HFFc6 (cell line): ENCODE data around the gene CEP104. TPM values are rescaled to one million over a fixed set of nuclear protein-coding genes. Genes with fewer than 3 reads are reported as not detected.

Experiments used
- DNase-seq: peaks from one replicate; pipeline ENCODE4 v3.0.0-alpha.2; 2018
- H3K27ac Mint-ChIP-seq: 2 replicates; pipeline ENCODE4 v1.8.0; 2020; ENCODE audit warnings: mild to moderate bottlenecking, mixed read lengths
- H3K27me3 Mint-ChIP-seq: 2 replicates; pipeline ENCODE4 v1.8.0; 2021; ENCODE audit warnings: mild to moderate bottlenecking, moderate library complexity, mixed read lengths; ENCODE audit not compliant: insufficient read depth
- H3K36me3 Mint-ChIP-seq: 2 replicates; pipeline ENCODE4 v1.8.0; 2021; ENCODE audit warnings: low read depth, mixed read lengths
- H3K4me1 Mint-ChIP-seq: 2 replicates; pipeline ENCODE4 v1.8.0; 2020; ENCODE audit warnings: low read depth, mixed read lengths
- H3K4me3 Mint-ChIP-seq: 2 replicates; pipeline ENCODE4 v1.8.0; 2020; ENCODE audit warnings: mild to moderate bottlenecking, moderate library complexity, mixed read lengths
- H3K9me3 Mint-ChIP-seq: 2 replicates; pipeline ENCODE4 v1.8.0; 2020; ENCODE audit warnings: mild to moderate bottlenecking, mixed read lengths
- total RNA-seq, 6 experiments: library from RNA; stranded (reverse); fragmentation: NEBNext Ultra II Directional; extraction: Animal tissue kit (Norgen Biotek cat#: 25700); gene quantifications; 2 replicates in 1 of 6; 3 replicates in 5 of 6; pipeline ENCODE4 v1.2.3, GENCODE V29; 2021
- TF ChIP-seq, protein P1 (sequence below): fragments of 200-600 bp; sonication (generic); IDR thresholded peaks from 2 replicates; pipeline ENCODE4 v1.5.0; 2021; ENCODE audit warnings: antibody characterized with exemption, mild to moderate bottlenecking

The CEP104 gene
- total RNA-seq, 6 experiments from 2014 or later: 43.2 to 63.4 (median 52.9) TPM

DNA sequence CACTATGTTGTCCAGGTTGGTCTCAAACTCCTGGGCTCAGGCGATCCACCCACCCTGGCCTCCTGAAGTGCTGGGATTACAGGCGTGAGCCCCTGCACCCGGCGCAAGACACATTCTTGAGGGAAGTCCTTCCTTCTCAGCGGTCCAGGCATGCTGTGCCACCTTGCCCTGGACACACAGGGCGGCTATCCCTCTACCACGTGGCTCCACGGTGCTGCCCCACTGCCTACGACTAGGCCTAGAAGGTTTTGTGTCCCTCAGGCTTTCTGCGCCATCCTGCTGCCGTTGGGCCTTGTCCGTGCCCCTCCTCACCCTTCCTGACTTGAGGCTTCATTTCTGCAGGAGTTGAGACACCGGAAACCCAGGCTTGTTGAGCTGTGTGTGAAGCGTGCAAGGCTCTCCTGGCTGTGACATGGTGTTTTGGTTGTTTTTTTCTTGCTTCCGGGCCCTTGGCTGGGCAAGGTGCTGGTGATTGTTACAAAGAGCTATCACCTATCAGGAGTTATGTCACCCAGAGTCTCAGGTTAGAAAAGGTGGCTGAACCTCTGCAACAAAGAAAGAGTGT, 29.2 kb upstream of the CEP104 start:
- Mint-ChIP-seq H3K27ac (no peak overlapping the region), H3K4me1 (no peaks in the 10 kb centered on the region), H3K4me3 (no peak overlapping the region), H3K36me3 (peaks cover 22% of the 10 kb centered on the region), H3K9me3 (no peaks in the 10 kb centered on the region), H3K27me3 (no peaks in the 10 kb centered on the region; the same call in 1 of the 2 replicates)
- no peak for DNase-seq
- TF ChIP-seq, protein P1, sequence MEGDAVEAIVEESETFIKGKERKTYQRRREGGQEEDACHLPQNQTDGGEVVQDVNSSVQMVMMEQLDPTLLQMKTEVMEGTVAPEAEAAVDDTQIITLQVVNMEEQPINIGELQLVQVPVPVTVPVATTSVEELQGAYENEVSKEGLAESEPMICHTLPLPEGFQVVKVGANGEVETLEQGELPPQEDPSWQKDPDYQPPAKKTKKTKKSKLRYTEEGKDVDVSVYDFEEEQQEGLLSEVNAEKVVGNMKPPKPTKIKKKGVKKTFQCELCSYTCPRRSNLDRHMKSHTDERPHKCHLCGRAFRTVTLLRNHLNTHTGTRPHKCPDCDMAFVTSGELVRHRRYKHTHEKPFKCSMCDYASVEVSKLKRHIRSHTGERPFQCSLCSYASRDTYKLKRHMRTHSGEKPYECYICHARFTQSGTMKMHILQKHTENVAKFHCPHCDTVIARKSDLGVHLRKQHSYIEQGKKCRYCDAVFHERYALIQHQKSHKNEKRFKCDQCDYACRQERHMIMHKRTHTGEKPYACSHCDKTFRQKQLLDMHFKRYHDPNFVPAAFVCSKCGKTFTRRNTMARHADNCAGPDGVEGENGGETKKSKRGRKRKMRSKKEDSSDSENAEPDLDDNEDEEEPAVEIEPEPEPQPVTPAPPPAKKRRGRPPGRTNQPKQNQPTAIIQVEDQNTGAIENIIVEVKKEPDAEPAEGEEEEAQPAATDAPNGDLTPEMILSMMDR: no peak

DNA sequence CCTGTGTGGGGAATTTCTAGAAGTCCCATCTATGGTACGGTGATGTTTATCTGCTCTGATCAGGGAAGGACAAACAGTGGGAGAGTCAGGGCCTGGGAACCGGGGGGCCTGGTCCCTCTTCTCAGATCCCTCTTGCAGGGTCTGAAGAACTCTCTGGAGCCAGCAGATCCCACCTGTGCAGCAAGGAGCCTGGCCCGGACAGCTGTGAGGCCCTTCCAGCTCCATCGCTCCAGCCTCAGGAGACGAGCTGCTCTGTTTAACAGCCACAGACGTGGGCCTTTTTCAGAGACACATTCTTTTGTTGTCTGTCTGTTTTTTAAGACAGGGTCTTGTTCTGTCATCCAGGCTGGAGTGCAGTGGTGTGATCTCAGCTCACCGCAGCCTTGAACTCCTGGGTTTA, 28.6 kb upstream of the CEP104 start:
- Mint-ChIP-seq H3K36me3 (peaks cover 22% of the 10 kb centered on the region), H3K4me3 (no peak overlapping the region), H3K27ac (no peak overlapping the region), H3K9me3 (no peaks in the 10 kb centered on the region), H3K27me3 (no peaks in the 10 kb centered on the region; the same call in 1 of the 2 replicates), H3K4me1 (no peaks in the 10 kb centered on the region)
- DNase-seq: no peak
- TF ChIP-seq, protein P1: no peak

DNA sequence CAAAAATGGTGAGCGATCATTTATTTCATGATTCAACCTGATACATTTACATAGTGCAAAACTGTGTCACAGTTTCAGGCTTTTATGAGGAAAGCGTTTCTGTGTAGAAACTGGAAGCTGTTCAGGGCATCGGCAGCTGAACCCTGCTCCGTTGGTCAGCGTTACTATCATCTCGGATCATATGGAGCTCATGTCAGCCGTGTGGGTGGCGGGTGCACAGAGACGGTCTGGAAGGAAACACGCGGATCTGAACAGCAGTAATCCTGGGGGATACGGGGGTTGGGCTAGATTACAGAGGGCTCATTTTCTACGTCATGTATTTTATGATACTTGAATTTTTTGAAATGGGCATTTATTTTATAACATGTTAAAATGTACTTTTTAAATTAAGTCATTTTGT, 28.0 kb upstream of the CEP104 start:
- Mint-ChIP-seq H3K27me3 (no peaks in the 10 kb centered on the region; the same call in 1 of the 2 replicates), H3K36me3 (peaks cover 19% of the 10 kb centered on the region)

DNA sequence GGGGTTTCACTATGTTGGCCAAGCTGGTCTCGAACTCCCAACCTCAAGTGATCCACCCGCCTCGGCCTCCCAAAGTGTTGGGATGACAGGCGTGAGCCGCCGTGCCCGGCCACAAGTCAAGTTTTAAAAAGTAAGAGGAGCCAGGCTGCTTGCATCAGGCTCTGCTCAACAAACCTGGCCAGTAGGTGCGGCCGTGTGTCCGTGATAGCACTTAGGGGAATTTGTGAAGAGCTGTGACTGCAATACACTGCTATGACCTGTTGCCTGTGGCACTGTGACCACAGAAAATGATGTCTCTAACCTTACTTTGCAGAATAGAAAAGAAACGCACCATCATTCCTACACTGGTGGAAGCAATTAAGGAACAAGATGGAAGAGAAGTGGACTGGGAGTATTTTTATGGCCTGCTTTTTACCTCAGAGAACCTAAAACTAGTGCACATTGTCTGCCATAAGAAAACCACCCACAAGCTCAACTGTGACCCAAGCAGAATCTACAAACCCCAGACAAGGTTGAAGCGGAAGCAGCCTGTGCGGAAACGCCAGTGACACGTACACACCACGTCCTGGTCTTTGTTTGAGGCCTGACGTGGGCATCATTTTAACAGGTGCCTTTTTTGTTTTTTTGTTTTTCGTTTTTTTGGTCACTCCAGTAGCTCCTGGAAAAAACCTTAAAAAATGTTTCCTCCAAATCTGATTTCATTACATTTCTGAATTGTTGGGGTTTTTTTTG, 26.3 kb upstream of the CEP104 start:
- H3K27ac Mint-ChIP-seq: no peak overlapping the region
- TF ChIP-seq, protein P1: no peak
- no peaks in the 10 kb centered on the region for H3K27me3 Mint-ChIP-seq
- peaks cover 16% of the 10 kb centered on the region for H3K9me3 Mint-ChIP-seq
- H3K4me3 Mint-ChIP-seq: no peak overlapping the region
- H3K4me1 Mint-ChIP-seq: no peaks in the 10 kb centered on the region
- no peak for DNase-seq
- H3K36me3 Mint-ChIP-seq: peaks cover 31% of the 10 kb centered on the region

More for the DNA sequence above, 28.0 kb upstream of the CEP104 start:
- TF ChIP-seq, protein P1: no peak
- H3K4me1 Mint-ChIP-seq: no peaks in the 10 kb centered on the region
- H3K4me3 Mint-ChIP-seq: no peak overlapping the region
- DNase-seq: no peak
- no peak overlapping the region for H3K27ac Mint-ChIP-seq
- H3K9me3 Mint-ChIP-seq: no peaks in the 10 kb centered on the region

DNA sequence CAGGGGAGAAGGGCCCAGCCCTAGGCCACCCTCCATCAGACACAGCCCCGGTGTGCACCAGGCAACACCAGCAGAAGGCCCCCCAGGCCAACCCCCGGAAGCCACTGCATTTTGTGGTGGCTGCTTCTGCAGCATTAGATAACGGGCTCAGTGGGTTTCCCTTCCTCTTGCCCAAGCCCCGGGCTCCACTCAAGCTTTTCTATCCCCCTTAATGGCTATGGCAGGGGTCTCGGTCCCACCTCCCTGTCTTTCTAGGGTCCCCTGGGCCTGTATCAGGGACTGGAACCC, 24.1 kb upstream of the CEP104 start:
- H3K4me3 Mint-ChIP-seq: no peak overlapping the region
- DNase-seq: no peak
- TF ChIP-seq, protein P1: no peak
- H3K4me1 Mint-ChIP-seq: no peaks in the 10 kb centered on the region
- H3K36me3 Mint-ChIP-seq: peaks cover 22% of the 10 kb centered on the region
- peaks cover 18% of the 10 kb centered on the region for H3K9me3 Mint-ChIP-seq
- peaks cover 2% of the 10 kb centered on the region; the same call in 1 of the 2 replicates for H3K27me3 Mint-ChIP-seq
- H3K27ac Mint-ChIP-seq: no peak overlapping the region
